Measurements from ENCODE around the gene GPR87.

GRCh38 chr3:151306168-151306810 is 10.3 kb downstream of the GPR87 start:
- no peak for TF ChIP-seq CTCF (IDR thresholded peaks at IDR 0.05 in 2 of 3, conservative IDR thresholded peaks at IDR 0.05 in 1 of 3; ENCODE audit: borderline replicate concordance in 1 of 3, insufficient read depth in 1 of 3, low read depth in 2 of 3, low read length in 2 of 3)
- no peak for TF ChIP-seq POLR2A (IDR thresholded peaks at IDR 0.05; ENCODE audit: borderline replicate concordance, extremely low read depth, insufficient read depth, insufficient read length)
- TF ChIP-seq REST (IDR thresholded peaks at IDR 0.05; ENCODE audit: low read depth): no peak
- no peak for TF ChIP-seq POLR2AphosphoS5 (IDR thresholded peaks at IDR 0.05; ENCODE audit: low read depth, low read length)
- TF ChIP-seq MAX (IDR thresholded peaks at IDR 0.05): no peak
- no peak for TF ChIP-seq TCF7L2 (IDR thresholded peaks at IDR 0.05; ENCODE audit: borderline replicate concordance, extremely low read depth, insufficient read depth, insufficient read length)
- no peak for TF ChIP-seq ZFX (IDR thresholded peaks at IDR 0.05)
- no peak for TF ChIP-seq ZBTB33 (IDR thresholded peaks at IDR 0.05; ENCODE audit: extremely low read depth, insufficient replicate concordance, low read length)
- no peak for TF ChIP-seq SIN3A (IDR thresholded peaks at IDR 0.05; ENCODE audit: low read depth)
